K562 (cell line): ENCODE results near the gene PIGQ. TPM values are rescaled to one million over a fixed set of nuclear protein-coding genes. Genes with fewer than 3 reads are reported as not detected.

ENCODE experiments used
- ATAC-seq: fragments of 200-7000 bp; cut with Tn5 transposase; 3 replicates; pipeline ENCODE4 v1.9.1; 2020; ENCODE audit warnings: moderate library complexity
- BruUV-seq: library from RNA; stranded (reverse); fragments of 400-500 nt; replicated peaks from 2 replicates; lab custom pipeline; 2021; lab: Mats Ljungman, UMichigan
- CTCF ChIA-PET: fragments of 300-600 bp; formaldehyde crosslinking; extraction: SDS; loops from one replicate; lab custom pipeline; 2021; ENCODE audit warnings: low intra/inter-chr PET ratio; lab: Yijun Ruan, JAX
- POLR2A ChIA-PET: fragments of 300-600, 350-650 bp; sonication (Branson Sonifier 250); formaldehyde crosslinking; extraction: SDS; loops from one replicate; lab custom pipeline; 2021; ENCODE audit warnings: antibody characterized with exemption, inconsistent platforms; lab: Yijun Ruan, JAX
- DNase-seq, 4 experiments: peaks; one replicate each; pipeline versions ENCODE4 v3.0.0 to v3.0.0-alpha.2; 2011 to 2018; ENCODE audit warnings: low spot score in 3 of 4, mixed read lengths in 3 of 4; ENCODE audit errors: extremely low read depth in 1 of 4
- FAIRE-seq: peaks from 2 replicates; lab custom pipeline; 2011; peaks lifted over from hg19 to GRCh38; lab: Jason Lieb, UNC
- H2AFZ ChIP-seq: 2 replicates; pipeline ENCODE4 v1.6.0; 2011; ENCODE audit warnings: low read depth, low read length, control low read depth, inconsistent platforms
- H3K27ac ChIP-seq: fragments of 200-600 bp; 3 replicates; pipeline ENCODE4 v1.8.0; 2011; ENCODE audit warnings: low read depth, mild to moderate bottlenecking, control low read depth, inconsistent platforms, low read length, moderate library complexity, mixed read lengths; ENCODE audit errors: extremely low read depth
- H3K27me3 ChIP-seq, 2 experiments: fragments of 300-600 bp in 1 of 2; 2 replicates in 1 of 2; 3 replicates in 1 of 2; pipeline versions ENCODE4 v1.6.0 to v1.8.0; 2011; ENCODE audit warnings: inconsistent platforms in 2 of 2, low read length in 2 of 2, mild to moderate bottlenecking in 1 of 2, mixed read lengths in 1 of 2, moderate library complexity in 1 of 2; ENCODE audit not compliant: control insufficient read depth in 2 of 2, insufficient read depth in 2 of 2
- H3K36me3 ChIP-seq: fragments of 300-600 bp; 3 replicates; pipeline ENCODE4 v1.8.0; 2011; ENCODE audit warnings: mild to moderate bottlenecking, low read length, inconsistent platforms; ENCODE audit not compliant: control insufficient read depth, insufficient read depth
- H3K4me1 ChIP-seq, 2 experiments: fragments of 200-600 bp in 1 of 2; replicated peaks in 1 of 2; 2 replicates in 1 of 2; 3 replicates in 1 of 2; pipeline versions ENCODE4 v1.5.1 to v1.8.0; 2011; ENCODE audit warnings: inconsistent platforms in 2 of 2, low read length in 2 of 2, mild to moderate bottlenecking in 1 of 2, mixed read lengths in 1 of 2, moderate library complexity in 1 of 2; ENCODE audit not compliant: control insufficient read depth in 2 of 2, insufficient read depth in 2 of 2
- H3K4me2 ChIP-seq: 2 replicates; pipeline ENCODE4 v1.6.1; 2011; ENCODE audit warnings: low read length, control low read depth, inconsistent platforms, mixed read lengths; ENCODE audit not compliant: insufficient read depth
- H3K4me3 ChIP-seq: fragments of 200-600 bp; sonication (generic), shearing (Covaris generic); 2 replicates; pipeline ENCODE4 v1.5.1; 2016; ENCODE audit warnings: control low read depth, inconsistent platforms
- H3K79me2 ChIP-seq: fragments of 200-600 bp; 3 replicates; pipeline ENCODE4 v1.8.0; 2011; ENCODE audit warnings: low read length, inconsistent platforms; ENCODE audit not compliant: control insufficient read depth, insufficient read depth
- H3K9ac ChIP-seq, 2 experiments: 2 replicates each; pipeline versions ENCODE4 v1.6.0 to v1.6.1; 2011; ENCODE audit warnings: low read depth in 2 of 2, low read length in 2 of 2, control low read depth in 1 of 2, inconsistent platforms in 1 of 2, mild to moderate bottlenecking in 1 of 2, mixed read lengths in 1 of 2; ENCODE audit not compliant: insufficient read depth in 1 of 2
- H3K9me1 ChIP-seq: one replicate; pipeline ENCODE4 v1.6.0; 2011; ENCODE audit warnings: inconsistent platforms, mild to moderate bottlenecking, low read length, moderate library complexity; ENCODE audit not compliant: control insufficient read depth, insufficient read depth
- H3K9me3 ChIP-seq: replicated peaks from 2 replicates; pipeline ENCODE4 v1.5.1; 2011; ENCODE audit warnings: low read depth, low read length, inconsistent platforms; ENCODE audit not compliant: control insufficient read depth, insufficient read depth
- H4K20me1 ChIP-seq: replicated peaks from 2 replicates; pipeline ENCODE4 v1.6.1; 2011; ENCODE audit warnings: low read length, inconsistent platforms, mixed read lengths; ENCODE audit not compliant: control insufficient read depth, insufficient read depth
- ERF ChIP-seq: fragments of 450-650 bp; formaldehyde crosslinking; IDR thresholded peaks from 2 replicates; pipeline ENCODE4 v1.4.0; 2020; ENCODE audit warnings: mild to moderate bottlenecking, mixed read lengths
- POLR2AphosphoS2 ChIP-seq: IDR thresholded peaks from 2 replicates; pipeline ENCODE4 v1.6.1; 2012; ENCODE audit warnings: low read length, improper control_type of control experiment
- POLR2G ChIP-seq: fragments of 200-400 bp; formaldehyde crosslinking; IDR thresholded peaks from 2 replicates; pipeline ENCODE4 v1.6.1; 2017; ENCODE audit warnings: low read depth, mild to moderate bottlenecking, antibody characterized with exemption, low read length, moderate library complexity
- ZNF3 ChIP-seq: fragments of 250-450 bp; sonication (Bioruptor Pico); IDR thresholded peaks from 2 replicates; pipeline ENCODE4 v1.5.0; 2021; ENCODE audit warnings: mild to moderate bottlenecking, moderate library complexity
- WGBS: fragments of 100-300 bp; shearing (Covaris generic); methylation state at CpG from one replicate; pipeline ENCODE4 v1.1.6; 2016; ENCODE audit warnings: low coverage, mixed read lengths; ENCODE audit not compliant: insufficient coverage; ENCODE audit errors: missing lambda C conversion rate; 5-methylcytosine and 5-hydroxymethylcytosine counted together
- in situ Hi-C: fragments of 300-500 bp; cut with MboI; formaldehyde crosslinking; loops from 4 replicates; pipeline ENCODE4 v1.15.0; 2018; ENCODE audit warnings: inconsistent platforms, mixed read lengths
- intact Hi-C: fragments of 100-400 bp; cut with micrococcal nuclease; formaldehyde crosslinking; loops from 2 replicates; pipeline ENCODE4 v1.14.2; 2022
- polyA plus RNA-seq, 8 experiments: library from polyadenylated mRNA; depleted of rRNA in 4 of 8; stranded (reverse) in 5 of 8; unstranded in 3 of 8; fragments of >200 nt; fragmentation: Nextera tagmentation in 2 of 8; fragmentation: Illumina TruSeq in 1 of 8; extraction: Ambion mirVana in 2 of 8; extraction: Trizol in 1 of 8; gene quantifications; 2 replicates each; pipeline versions ENCODE4 v1.2.1 to v1.2.3, GENCODE V29; 2011 to 2014; ENCODE audit warnings: inconsistent platforms in 1 of 8, missing spikeins in 1 of 8
- total RNA-seq, 7 experiments: library from RNA; depleted of rRNA in 6 of 7; stranded (reverse); fragments of >200 nt in 6 of 7; fragmentation: Illumina TruSeq in 2 of 7; extraction: Trizol in 2 of 7; gene quantifications; 2 replicates each; pipeline versions ENCODE4 v1.2.1 to v1.2.3, GENCODE V29; 2011 to 2021; ENCODE audit warnings: low replicate concordance in 1 of 7
- TF ChIP-seq, protein P1 (sequence below): fragments of 250-450 bp; sonication (Bioruptor Pico); IDR thresholded peaks from 2 replicates; pipeline ENCODE4 v1.8.0; 2021; ENCODE audit warnings: moderate library complexity, mild to moderate bottlenecking, inconsistent platforms
- TF ChIP-seq, protein P2 (sequence below): sonication (generic); formaldehyde crosslinking; IDR thresholded peaks from 2 replicates; pipeline ENCODE4 v1.8.1; 2023; ENCODE audit warnings: mild to moderate bottlenecking, missing genetic modification reagents

PIGQ gene
- total and polyA plus RNA-seq, 9 of the 15 experiments (the other 6 are each of a cell fraction or from before 2014, with no cell fraction given): 0.20 to 49.6 (median 11.7) TPM

DNA sequence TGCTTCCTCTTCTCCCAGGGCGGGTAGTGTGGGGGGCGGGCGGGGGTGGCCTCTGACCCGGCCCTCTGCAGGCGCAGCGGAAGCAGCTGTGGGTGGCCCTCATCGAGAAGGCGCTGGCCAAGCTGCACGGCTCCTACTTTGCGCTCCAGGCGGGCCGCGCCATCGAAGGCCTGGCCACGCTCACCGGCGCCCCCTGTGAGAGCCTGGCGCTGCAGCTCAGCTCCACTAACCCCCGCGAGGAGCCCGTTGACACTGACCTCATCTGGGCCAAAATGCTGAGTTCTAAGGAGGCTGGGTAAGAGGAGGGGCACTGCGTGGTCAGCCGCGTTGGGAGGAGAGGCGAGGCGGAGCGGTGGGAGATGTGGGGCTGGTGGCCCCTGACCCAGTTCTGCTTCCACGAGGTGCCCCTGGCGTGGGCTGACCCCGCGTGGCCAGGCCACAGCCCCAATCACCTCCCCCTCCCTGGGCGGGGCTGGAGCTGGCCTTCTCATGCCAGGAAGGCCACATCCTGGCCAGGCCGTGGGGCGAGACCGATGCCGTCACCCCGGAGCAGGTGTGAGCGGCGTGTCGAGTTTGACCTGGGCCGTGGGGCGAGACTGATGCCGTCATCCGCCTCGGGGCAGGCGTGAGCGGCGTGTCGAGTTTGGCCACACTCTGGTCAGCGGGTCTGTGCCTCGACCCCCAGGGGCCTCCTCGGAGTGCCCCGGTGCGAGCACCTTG, 20.1 kb upstream of the PIGQ start:
- FAIRE-seq (no peak), DNase-seq (no peak), ATAC-seq (no peak)
- Histone ChIP-seq H3K27ac (no peak overlapping the region), H3K9ac (no peak overlapping the region; a peak in 1 of 4 replicates), H2AFZ (no peak overlapping the region), H3K9me3 (no peaks in the 10 kb centered on the region), H3K9me1 (no peaks in the 10 kb centered on the region), H3K4me3 (no peak overlapping the region), H3K79me2 (peaks cover 34% of the 10 kb centered on the region), H3K36me3 (peaks cover 83% of the 10 kb centered on the region; the same call in 1 of the 3 replicates), H3K4me2 (no peak overlapping the region), H4K20me1 (0 out of 2 replicates have a peak, but pooled peaks cover 7% of the 10 kb centered on the region), H3K27me3 (no peaks in the 10 kb centered on the region), H3K4me1 (peaks cover 0 to 47% of the 10 kb centered on the region in 2 experiments; a peak in 2 of 5 replicates)
- BruUV-seq: no TSS peak
- TF ChIP-seq, protein P1, sequence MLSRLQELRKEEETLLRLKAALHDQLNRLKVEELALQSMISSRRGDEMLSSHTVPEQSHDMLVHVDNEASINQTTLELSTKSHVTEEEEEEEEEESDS: no peak
- no peak for TF ChIP-seq POLR2AphosphoS2
- TF ChIP-seq POLR2G: peak; percentile 5; the same call in 1 of the 2 replicates
- TF ChIP-seq, protein P2, sequence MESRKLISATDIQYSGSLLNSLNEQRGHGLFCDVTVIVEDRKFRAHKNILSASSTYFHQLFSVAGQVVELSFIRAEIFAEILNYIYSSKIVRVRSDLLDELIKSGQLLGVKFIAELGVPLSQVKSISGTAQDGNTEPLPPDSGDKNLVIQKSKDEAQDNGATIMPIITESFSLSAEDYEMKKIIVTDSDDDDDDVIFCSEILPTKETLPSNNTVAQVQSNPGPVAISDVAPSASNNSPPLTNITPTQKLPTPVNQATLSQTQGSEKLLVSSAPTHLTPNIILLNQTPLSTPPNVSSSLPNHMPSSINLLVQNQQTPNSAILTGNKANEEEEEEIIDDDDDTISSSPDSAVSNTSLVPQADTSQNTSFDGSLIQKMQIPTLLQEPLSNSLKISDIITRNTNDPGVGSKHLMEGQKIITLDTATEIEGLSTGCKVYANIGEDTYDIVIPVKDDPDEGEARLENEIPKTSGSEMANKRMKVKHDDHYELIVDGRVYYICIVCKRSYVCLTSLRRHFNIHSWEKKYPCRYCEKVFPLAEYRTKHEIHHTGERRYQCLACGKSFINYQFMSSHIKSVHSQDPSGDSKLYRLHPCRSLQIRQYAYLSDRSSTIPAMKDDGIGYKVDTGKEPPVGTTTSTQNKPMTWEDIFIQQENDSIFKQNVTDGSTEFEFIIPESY (CRISPR knock-in tag): peak; percentile 96
- no peak for TF ChIP-seq ERF (CRISPR knock-in tag)
- no peak for TF ChIP-seq ZNF3 (CRISPR knock-in tag)
- in situ Hi-C loops (no loop called here), intact Hi-C loops (no loop called here)
- ChIA-PET POLR2A (interaction anchor here (1.0 kb wide), 1 partner anchor 40 kb away, joined by 3 read pairs; the partner anchor contains the start of gene RAB40C), CTCF (no interaction called here)
- 90% methylated on average over 11 of the region's 54 CpGs for WGBS
